HepG2 (cell line): ENCODE measurements around the gene KLF16. TPM values are rescaled to one million over a fixed set of nuclear protein-coding genes. Genes with fewer than 3 reads are reported as not detected.
A peak's percentile ranks its signal among the peaks of the same experiment; 100 is the strongest.

Experiments
- ATAC-seq: fragments of 200-7000 bp; cut with Tn5 transposase; 3 replicates; pipeline ENCODE4 v1.9.1; 2020; ENCODE audit warnings: mild to moderate bottlenecking, moderate library complexity
- BruUV-seq: library from RNA; stranded (reverse); fragments of 400-500 nt; replicated peaks from 2 replicates; lab custom pipeline; 2021; lab: Mats Ljungman, UMichigan
- CTCF ChIA-PET: fragments of 300-600 bp; formaldehyde crosslinking; extraction: SDS; loops from one replicate; lab custom pipeline; 2021; ENCODE audit warnings: low total read pairs, inconsistent platforms, low intra/inter-chr PET ratio; lab: Yijun Ruan, JAX
- POLR2A ChIA-PET: fragments of 350-600 bp; sonication (Branson Sonifier 250); formaldehyde crosslinking; loops from one replicate; lab custom pipeline; 2020; ENCODE audit warnings: antibody characterized with exemption, inconsistent platforms; lab: Yijun Ruan, JAX
- DNase-seq: peaks from one replicate; pipeline ENCODE4 v3.0.0-alpha.2; 2015; ENCODE audit warnings: low spot score
- FAIRE-seq: peaks from 3 replicates; lab custom pipeline; 2011; peaks lifted over from hg19 to GRCh38; lab: Jason Lieb, UNC
- H2AFZ ChIP-seq: one replicate; pipeline ENCODE4 v1.6.1; 2011; ENCODE audit warnings: low read length, inconsistent platforms
- H3K27ac ChIP-seq: fragments of 300-600 bp; 3 replicates; pipeline ENCODE4 v1.8.0; 2011; ENCODE audit warnings: mixed run types, mild to moderate bottlenecking, mixed read lengths, low read length, inconsistent platforms; ENCODE audit not compliant: insufficient read depth; ENCODE audit errors: extremely low read length
- H3K27me3 ChIP-seq, 2 experiments: fragments of 200-600 bp in 1 of 2; 2 replicates in 1 of 2; 3 replicates in 1 of 2; pipeline versions ENCODE4 v1.6.0 to v1.8.0; 2011; ENCODE audit warnings: low read length in 2 of 2, mild to moderate bottlenecking in 2 of 2, moderate library complexity in 2 of 2, inconsistent platforms in 1 of 2; ENCODE audit not compliant: insufficient read depth in 2 of 2, control insufficient read depth in 1 of 2
- H3K36me3 ChIP-seq, 2 experiments: fragments of 200-600 bp in 1 of 2; replicated peaks in 1 of 2; 2 replicates in 1 of 2; 3 replicates in 1 of 2; pipeline versions ENCODE4 v1.5.1 to v1.8.0; 2011; ENCODE audit warnings: low read length in 2 of 2, inconsistent platforms in 1 of 2; ENCODE audit not compliant: insufficient read depth in 2 of 2, control insufficient read depth in 1 of 2
- H3K4me1 ChIP-seq: 2 replicates; pipeline ENCODE4 v1.5.1; 2012; ENCODE audit warnings: low read length, inconsistent platforms; ENCODE audit not compliant: insufficient read depth
- H3K4me2 ChIP-seq: 2 replicates; pipeline ENCODE4 v1.6.0; 2011; ENCODE audit warnings: low read depth, low read length, inconsistent platforms
- H3K4me3 ChIP-seq, 3 experiments: fragments of 200-600 bp in 1 of 3; sonication (generic), shearing (Covaris generic) in 1 of 3; replicated peaks in 1 of 3; 2 replicates each; pipeline ENCODE4 v1.5.1; 2011 to 2016; ENCODE audit warnings: low read length in 3 of 3, inconsistent platforms in 2 of 3, low read depth in 2 of 3, mild to moderate bottlenecking in 2 of 3, control low read depth in 1 of 3, mixed read lengths in 1 of 3; ENCODE audit not compliant: insufficient read depth in 1 of 3
- H3K79me2 ChIP-seq: one replicate; pipeline ENCODE4 v1.6.1; 2011; ENCODE audit warnings: low read length, inconsistent platforms; ENCODE audit not compliant: insufficient read depth
- H3K9ac ChIP-seq: 2 replicates; pipeline ENCODE4 v1.6.0; 2011; ENCODE audit warnings: mild to moderate bottlenecking, low read depth, low read length, inconsistent platforms; ENCODE audit not compliant: insufficient read depth
- H3K9me3 ChIP-seq: 2 replicates; pipeline ENCODE4 v1.5.1; 2012; ENCODE audit warnings: mild to moderate bottlenecking, low read length
- H4K20me1 ChIP-seq: 2 replicates; pipeline ENCODE4 v1.6.0; 2011; ENCODE audit warnings: inconsistent platforms, mild to moderate bottlenecking, low read length, moderate library complexity; ENCODE audit not compliant: insufficient read depth
- GABPA ChIP-seq, 2 experiments: IDR thresholded peaks; 2 replicates each; pipeline ENCODE4 v1.6.1; 2011 to 2016; ENCODE audit warnings: low read depth in 2 of 2, low read length in 1 of 2, missing biosample characterization in 1 of 2, missing genetic modification characterization in 1 of 2
- HNRNPL ChIP-seq: fragments of 200-400 bp; formaldehyde crosslinking; IDR thresholded peaks from 2 replicates; pipeline ENCODE4 v1.6.1; 2017; ENCODE audit warnings: mild to moderate bottlenecking, low read depth, low read length
- NCOA5 ChIP-seq: sonication (generic); formaldehyde crosslinking; IDR thresholded peaks from 2 replicates; pipeline ENCODE4 v1.4.0; 2020; ENCODE audit warnings: missing genetic modification reagents
- NFKB2 ChIP-seq: sonication (generic); formaldehyde crosslinking; IDR thresholded peaks from 2 replicates; pipeline ENCODE4 v1.4.0; 2020; ENCODE audit warnings: missing genetic modification reagents, borderline replicate concordance
- SPEN ChIP-seq: sonication (generic); formaldehyde crosslinking; IDR thresholded peaks from 2 replicates; pipeline ENCODE4 v1.5.1; 2020; ENCODE audit warnings: low read depth, mild to moderate bottlenecking, missing genetic modification reagents
- SYNCRIP ChIP-seq: fragments of 200-400 bp; formaldehyde crosslinking; IDR thresholded peaks from 2 replicates; pipeline ENCODE4 v1.6.1; 2018; ENCODE audit warnings: mild to moderate bottlenecking, low read depth, low read length; ENCODE audit not compliant: insufficient read depth
- TEAD2 ChIP-seq: sonication (generic); formaldehyde crosslinking; IDR thresholded peaks from 2 replicates; pipeline ENCODE4 v1.9.0; 2021; ENCODE audit warnings: missing genetic modification reagents
- TRIM24 ChIP-seq: sonication (generic); formaldehyde crosslinking; IDR thresholded peaks from 2 replicates; pipeline ENCODE4 v1.8.0; 2022; ENCODE audit warnings: mild to moderate bottlenecking, missing genetic modification reagents
- ZBTB38 ChIP-seq: sonication (generic); formaldehyde crosslinking; IDR thresholded peaks from 2 replicates; pipeline ENCODE4 v1.5.1; 2020; ENCODE audit warnings: mild to moderate bottlenecking, missing genetic modification reagents
- WGBS: methylation state at CpG from one replicate; pipeline ENCODE4 v1.1.6; 2017; ENCODE audit warnings: low lambda C conversion rate; 5-methylcytosine and 5-hydroxymethylcytosine counted together
- in situ Hi-C: cut with HindIII; loops from 2 replicates; pipeline ENCODE4 v1.10.0; 2017; ENCODE audit warnings: low pct_unique_long_range_greater_than_20kb; ENCODE audit not compliant: extremely low pct_ligation_motif_present
- intact Hi-C: fragments of 100-400 bp; cut with micrococcal nuclease; formaldehyde crosslinking; loops from one replicate; pipeline ENCODE4 v1.10.0; 2022; ENCODE audit not compliant: unreplicated experiment
- polyA plus RNA-seq, 8 experiments: library from polyadenylated mRNA; depleted of rRNA in 3 of 8; stranded (reverse) in 7 of 8; unstranded in 1 of 8; fragments of >200 nt; fragmentation: Illumina TruSeq in 4 of 8; extraction: Trizol in 4 of 8; gene quantifications; 2 replicates each; pipeline versions ENCODE4 v1.2.1 to v1.2.3, GENCODE V29; 2011 to 2016; ENCODE audit warnings: low read depth in 4 of 8, missing spikeins in 1 of 8, mixed read lengths in 1 of 8; ENCODE audit not compliant: insufficient read depth in 1 of 8
- total RNA-seq, 5 experiments: library from RNA; depleted of rRNA; stranded (reverse); fragments of >200 nt; fragmentation: Illumina TruSeq; extraction: Trizol; gene quantifications; 2 replicates each; pipeline ENCODE4 v1.2.3, GENCODE V29; 2016; ENCODE audit warnings: low read depth in 1 of 5
- TF ChIP-seq, protein P1 (sequence below): sonication (generic); formaldehyde crosslinking; IDR thresholded peaks from 2 replicates; pipeline ENCODE4 v1.9.0; 2021; ENCODE audit warnings: missing genetic modification reagents, mild to moderate bottlenecking, borderline replicate concordance
- TF ChIP-seq, protein P2 (sequence below): sonication (generic); formaldehyde crosslinking; IDR thresholded peaks from 2 replicates; pipeline ENCODE4 v1.5.1; 2020; ENCODE audit warnings: missing genetic modification reagents, mild to moderate bottlenecking, borderline replicate concordance
- TF ChIP-seq, protein P3 (sequence below): sonication (generic); formaldehyde crosslinking; IDR thresholded peaks from 2 replicates; pipeline ENCODE4 v1.8.0; 2022; ENCODE audit warnings: mild to moderate bottlenecking, missing genetic modification reagents

KLF16 gene
- total and polyA plus RNA-seq, 2 of the 13 experiments (the other 11 are each of a cell fraction or from before 2014, with no cell fraction given) = 3.5 to 6.7 TPM

DNA sequence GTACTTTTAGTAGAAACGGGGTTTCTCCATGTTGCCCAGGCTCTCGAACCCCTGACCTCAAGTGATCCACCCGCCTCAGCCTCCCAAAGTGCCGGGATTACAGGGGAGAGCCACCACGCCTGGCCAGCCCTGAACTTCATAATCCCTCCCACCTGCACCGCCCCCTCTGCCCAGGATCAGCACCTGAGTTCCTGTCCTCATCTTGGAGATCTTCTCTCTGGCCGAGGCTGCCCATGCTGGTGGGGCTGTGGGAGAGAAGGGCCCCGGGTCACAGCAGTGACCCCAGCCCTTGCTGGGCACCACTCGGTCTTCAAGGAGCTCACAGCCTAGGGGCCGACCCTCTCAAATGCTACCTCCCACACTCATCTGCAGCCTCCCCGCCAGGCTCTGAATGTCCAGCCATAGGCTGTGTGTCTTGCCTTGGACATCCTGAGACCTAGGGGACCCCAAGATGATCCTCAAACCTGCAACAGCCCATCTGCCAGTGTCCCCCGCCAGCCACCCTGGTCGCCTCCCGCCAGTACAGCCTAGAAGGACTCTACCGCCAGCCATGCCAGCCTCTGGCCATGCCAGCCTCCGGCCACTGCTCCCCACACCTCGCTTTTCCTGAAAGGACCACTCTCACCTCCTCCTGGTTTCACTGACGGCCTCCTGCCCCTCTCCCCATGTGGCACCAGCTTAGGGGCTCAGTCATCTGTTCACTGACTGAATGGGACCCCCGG is 52.8 kb downstream of the KLF16 start:
- in situ Hi-C loops = no loop called here
- Histone ChIP-seq H3K9ac (no peak overlapping the region), H3K36me3 (peaks cover 0 to 1% of the 10 kb centered on the region in 2 experiments; a peak in 1 of 5 replicates), H3K4me2 (no peak overlapping the region), H3K4me1 (peaks cover 18% of the 10 kb centered on the region), H3K79me2 (no peaks in the 10 kb centered on the region), H2AFZ (no peak overlapping the region), H4K20me1 (no peaks in the 10 kb centered on the region), H3K9me3 (no peaks in the 10 kb centered on the region), H3K4me3 (no peak overlapping the region; a peak in 1 of 6 replicates), H3K27me3 (no peaks in the 10 kb centered on the region; a peak in 1 of 5 replicates), H3K27ac (no peak overlapping the region)
- ChIA-PET CTCF (no interaction called here), POLR2A (no interaction called here)
- 82% methylated on average over 17 of the region's 19 CpGs for WGBS
- no peak for FAIRE-seq
- no peak for DNase-seq
- intact Hi-C loops = no loop called here
- no peak for ATAC-seq
- BruUV-seq = no TSS peak
- peak; percentile 46; the same call in 1 of the 2 replicates for TF ChIP-seq HNRNPL
- no peak for TF ChIP-seq ZBTB38

DNA sequence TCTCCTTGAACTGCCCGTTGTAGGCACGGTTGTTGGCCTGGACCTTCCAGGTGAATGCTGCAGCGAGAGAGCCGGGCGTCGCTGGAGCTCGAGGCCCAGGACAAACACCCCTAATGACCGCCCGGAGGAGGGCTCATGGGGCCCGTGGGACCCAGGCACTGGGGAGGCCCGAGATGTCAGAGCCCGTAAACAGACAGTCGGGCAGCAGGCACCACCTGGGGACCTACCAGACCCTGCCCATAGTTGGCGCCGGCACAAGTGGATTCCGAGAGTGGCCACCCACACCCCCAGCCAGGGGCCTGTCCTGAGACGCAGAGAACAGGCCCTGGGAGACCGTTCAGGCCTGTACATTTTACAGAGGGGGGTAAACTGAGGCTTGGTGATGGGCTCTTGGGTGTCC is 53.7 kb downstream of the KLF16 start:
- ChIA-PET POLR2A (no interaction called here), CTCF (no interaction called here)
- Histone ChIP-seq H3K4me1 (peaks cover 18% of the 10 kb centered on the region), H3K27me3 (no peaks in the 10 kb centered on the region; a peak in 1 of 5 replicates), H3K36me3 (no peaks in the 10 kb centered on the region), H3K27ac (no peak overlapping the region), H4K20me1 (no peaks in the 10 kb centered on the region), H2AFZ (no peak overlapping the region), H3K9me3 (no peaks in the 10 kb centered on the region), H3K4me3 (no peak overlapping the region), H3K9ac (no peak overlapping the region), H3K79me2 (no peaks in the 10 kb centered on the region), H3K4me2 (no peak overlapping the region)
- DNase-seq (no peak), ATAC-seq (no peak), FAIRE-seq (no peak)
- intact Hi-C loops = no loop called here
- in situ Hi-C loops = no loop called here
- no TSS peak for BruUV-seq
- WGBS = 85% methylated on average over 11 of the region's 18 CpGs
- TF ChIP-seq SPEN (CRISPR knock-in tag) (no peak), GABPA (IDR thresholded peaks at IDR 0.05; ENCODE audit: low read depth, low read length) (no peak), GABPA (CRISPR knock-in tag; IDR thresholded peaks at IDR 0.05; ENCODE audit: low read depth) (no peak), SYNCRIP (no peak), NFKB2 (no peak), TRIM24 (CRISPR knock-in tag) (no peak), NCOA5 (CRISPR knock-in tag) (no peak), TEAD2 (CRISPR knock-in tag) (no peak)
- TF ChIP-seq, protein P1, sequence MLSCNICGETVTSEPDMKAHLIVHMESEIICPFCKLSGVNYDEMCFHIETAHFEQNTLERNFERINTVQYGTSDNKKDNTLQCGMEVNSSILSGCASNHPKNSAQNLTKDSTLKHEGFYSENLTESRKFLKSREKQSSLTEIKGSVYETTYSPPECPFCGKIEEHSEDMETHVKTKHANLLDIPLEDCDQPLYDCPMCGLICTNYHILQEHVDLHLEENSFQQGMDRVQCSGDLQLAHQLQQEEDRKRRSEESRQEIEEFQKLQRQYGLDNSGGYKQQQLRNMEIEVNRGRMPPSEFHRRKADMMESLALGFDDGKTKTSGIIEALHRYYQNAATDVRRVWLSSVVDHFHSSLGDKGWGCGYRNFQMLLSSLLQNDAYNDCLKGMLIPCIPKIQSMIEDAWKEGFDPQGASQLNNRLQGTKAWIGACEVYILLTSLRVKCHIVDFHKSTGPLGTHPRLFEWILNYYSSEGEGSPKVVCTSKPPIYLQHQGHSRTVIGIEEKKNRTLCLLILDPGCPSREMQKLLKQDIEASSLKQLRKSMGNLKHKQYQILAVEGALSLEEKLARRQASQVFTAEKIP (CRISPR knock-in tag) = no peak
- TF ChIP-seq, protein P2, sequence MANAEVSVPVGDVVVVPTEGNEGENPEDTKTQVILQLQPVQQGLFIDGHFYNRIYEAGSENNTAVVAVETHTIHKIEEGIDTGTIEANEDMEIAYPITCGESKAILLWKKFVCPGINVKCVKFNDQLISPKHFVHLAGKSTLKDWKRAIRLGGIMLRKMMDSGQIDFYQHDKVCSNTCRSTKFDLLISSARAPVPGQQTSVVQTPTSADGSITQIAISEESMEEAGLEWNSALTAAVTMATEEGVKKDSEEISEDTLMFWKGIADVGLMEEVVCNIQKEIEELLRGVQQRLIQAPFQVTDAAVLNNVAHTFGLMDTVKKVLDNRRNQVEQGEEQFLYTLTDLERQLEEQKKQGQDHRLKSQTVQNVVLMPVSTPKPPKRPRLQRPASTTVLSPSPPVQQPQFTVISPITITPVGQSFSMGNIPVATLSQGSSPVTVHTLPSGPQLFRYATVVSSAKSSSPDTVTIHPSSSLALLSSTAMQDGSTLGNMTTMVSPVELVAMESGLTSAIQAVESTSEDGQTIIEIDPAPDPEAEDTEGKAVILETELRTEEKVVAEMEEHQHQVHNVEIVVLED (CRISPR knock-in tag) = no peak
- TF ChIP-seq, protein P3, sequence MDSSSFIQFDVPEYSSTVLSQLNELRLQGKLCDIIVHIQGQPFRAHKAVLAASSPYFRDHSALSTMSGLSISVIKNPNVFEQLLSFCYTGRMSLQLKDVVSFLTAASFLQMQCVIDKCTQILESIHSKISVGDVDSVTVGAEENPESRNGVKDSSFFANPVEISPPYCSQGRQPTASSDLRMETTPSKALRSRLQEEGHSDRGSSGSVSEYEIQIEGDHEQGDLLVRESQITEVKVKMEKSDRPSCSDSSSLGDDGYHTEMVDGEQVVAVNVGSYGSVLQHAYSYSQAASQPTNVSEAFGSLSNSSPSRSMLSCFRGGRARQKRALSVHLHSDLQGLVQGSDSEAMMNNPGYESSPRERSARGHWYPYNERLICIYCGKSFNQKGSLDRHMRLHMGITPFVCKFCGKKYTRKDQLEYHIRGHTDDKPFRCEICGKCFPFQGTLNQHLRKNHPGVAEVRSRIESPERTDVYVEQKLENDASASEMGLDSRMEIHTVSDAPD (CRISPR knock-in tag) = no peak
